ENCODE results near the gene CASP14. TPM values are rescaled to one million over a fixed set of nuclear protein-coding genes. Genes with fewer than 3 reads are reported as not detected.

Gene CASP14
- total RNA-seq, 1 experiment from 2014 or later: not detected

GRCh38 chr19:15048128-15048527 lies 1.2 kb upstream of the CASP14 start:
- DNase-seq (ENCODE audit: low spot score): no peak
- TF ChIP-seq ZNF671 (CRISPR knock-in tag; IDR thresholded peaks at IDR 0.05): no peak
- no peak for TF ChIP-seq RORB (CRISPR knock-in tag; IDR thresholded peaks at IDR 0.05)
- TF ChIP-seq GABPB1 (CRISPR knock-in tag; IDR thresholded peaks at IDR 0.05): no peak
- TF ChIP-seq ZBTB21 (CRISPR knock-in tag; IDR thresholded peaks at IDR 0.05; ENCODE audit: borderline replicate concordance): no peak
- no peak for TF ChIP-seq ZNF263 (CRISPR knock-in tag; IDR thresholded peaks at IDR 0.05; ENCODE audit: low read depth)
- TF ChIP-seq HMGXB4 (CRISPR knock-in tag; IDR thresholded peaks at IDR 0.05): no peak
- no peak for TF ChIP-seq ATF1 (CRISPR knock-in tag; IDR thresholded peaks at IDR 0.05)
- no peak for TF ChIP-seq ZNF416 (CRISPR knock-in tag; IDR thresholded peaks at IDR 0.05)
- no peak for TF ChIP-seq TP53 (CRISPR knock-in tag; IDR thresholded peaks at IDR 0.05)
- no peak for TF ChIP-seq ZNF532 (CRISPR knock-in tag; IDR thresholded peaks at IDR 0.05; ENCODE audit: borderline replicate concordance)
- TF ChIP-seq ESRRA (CRISPR knock-in tag; IDR thresholded peaks at IDR 0.05; ENCODE audit: borderline replicate concordance): no peak
- TF ChIP-seq ATF6 (CRISPR knock-in tag; IDR thresholded peaks at IDR 0.05): no peak
- peaks cover 20% of the 10 kb centered on the region for H3K9me3 Mint-ChIP-seq
- peaks cover 35% of the 10 kb centered on the region for H3K27me3 Mint-ChIP-seq (ENCODE audit: low read depth)
- no peak overlapping the region for H3K27ac Mint-ChIP-seq
- CTCF ChIA-PET: interaction anchor here (1.3 kb wide), 1 partner anchor 183 kb away, joined by 3 read pairs; no protein-coding TSS in a partner anchor
- POLR2A ChIA-PET: no interaction called here
- no peaks in the 10 kb centered on the region for H3K36me3 Mint-ChIP-seq
- H3K4me1 Mint-ChIP-seq: no peaks in the 10 kb centered on the region
- H3K4me3 Mint-ChIP-seq: no peak overlapping the region
- ATAC-seq: no peak

- Mint-ChIP-seq H3K27me3 (ENCODE audit: low read depth) (peaks cover 43% of the 10 kb centered on the region), H3K27ac (no peak overlapping the region), H3K4me1 (no peaks in the 10 kb centered on the region), H3K36me3 (no peaks in the 10 kb centered on the region), H3K4me3 (no peak overlapping the region), H3K9me3 (peaks cover 31% of the 10 kb centered on the region)
- ATAC-seq: no peak
- POLR2A ChIA-PET: no interaction called here
- DNase-seq (ENCODE audit: low spot score): no peak
- CTCF ChIA-PET: no interaction called here
- TF ChIP-seq ZNF232 (CRISPR knock-in tag; IDR thresholded peaks at IDR 0.05) (no peak), ZMAT4 (CRISPR knock-in tag; IDR thresholded peaks at IDR 0.05) (no peak), TEAD1 (CRISPR knock-in tag; IDR thresholded peaks at IDR 0.05) (no peak), EMX1 (CRISPR knock-in tag; IDR thresholded peaks at IDR 0.05) (no peak), FOXJ3 (CRISPR knock-in tag; IDR thresholded peaks at IDR 0.05; ENCODE audit: borderline replicate concordance) (no peak), PREB (CRISPR knock-in tag; IDR thresholded peaks at IDR 0.05; ENCODE audit: borderline replicate concordance) (no peak), MLX (CRISPR knock-in tag; IDR thresholded peaks at IDR 0.05) (no peak), GTF2I (CRISPR knock-in tag; conservative IDR thresholded peaks at IDR 0.05) (no peak), NR3C1 (CRISPR knock-in tag; conservative IDR thresholded peaks at IDR 0.05; ENCODE audit: low read depth) (no peak), RORB (CRISPR knock-in tag; IDR thresholded peaks at IDR 0.05) (no peak), MXD4 (CRISPR knock-in tag; IDR thresholded peaks at IDR 0.05; ENCODE audit: borderline replicate concordance) (no peak), NFATC4 (CRISPR knock-in tag; IDR thresholded peaks at IDR 0.05) (no peak), HMGXB4 (CRISPR knock-in tag; IDR thresholded peaks at IDR 0.05) (no peak)
Observed at GRCh38 chr19:15050639-15051038, 1.4 kb downstream of the CASP14 start.
